GM21447 (cell line): ENCODE measurements around the gene GPR15.

Experiments
- ATAC-seq: cut with Tn5 transposase; IDR thresholded peaks from one replicate; pipeline ENCODE4 v1.9.1; 2021; ENCODE audit not compliant: unreplicated experiment

GPR15 gene

DNA sequence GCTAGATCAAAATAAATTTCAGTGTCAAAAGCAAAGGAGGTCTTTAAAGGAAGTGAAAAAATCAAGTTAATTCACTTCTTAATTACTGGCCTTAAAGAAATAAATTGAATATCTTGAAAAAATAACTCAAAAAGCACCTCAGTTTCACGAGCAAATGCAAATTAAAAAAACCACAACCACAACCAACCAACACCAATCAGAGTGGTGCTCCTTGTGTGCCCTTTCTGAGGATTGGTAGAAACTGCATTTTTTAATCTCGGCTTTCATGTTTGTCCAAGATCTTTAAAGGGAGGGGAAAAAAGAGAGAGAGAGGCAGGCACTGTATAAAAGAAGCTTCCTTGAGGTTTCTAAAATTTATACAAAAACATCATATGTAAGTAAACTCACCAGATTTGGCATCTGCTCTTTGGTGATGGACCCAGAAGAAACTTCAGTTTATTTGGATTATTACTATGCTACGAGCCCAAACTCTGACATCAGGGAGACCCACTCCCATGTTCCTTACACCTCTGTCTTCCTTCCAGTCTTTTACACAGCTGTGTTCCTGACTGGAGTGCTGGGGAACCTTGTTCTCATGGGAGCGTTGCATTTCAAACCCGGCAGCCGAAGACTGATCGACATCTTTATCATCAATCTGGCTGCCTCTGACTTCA is at the start of gene GPR15:
TSS of gene GPR15 (plus strand) at position 357 of the 653 bp plus-strand sequence. CDS start at position 413, 56 bp downstream.
- ATAC-seq, result peak; percentile 19

DNA sequence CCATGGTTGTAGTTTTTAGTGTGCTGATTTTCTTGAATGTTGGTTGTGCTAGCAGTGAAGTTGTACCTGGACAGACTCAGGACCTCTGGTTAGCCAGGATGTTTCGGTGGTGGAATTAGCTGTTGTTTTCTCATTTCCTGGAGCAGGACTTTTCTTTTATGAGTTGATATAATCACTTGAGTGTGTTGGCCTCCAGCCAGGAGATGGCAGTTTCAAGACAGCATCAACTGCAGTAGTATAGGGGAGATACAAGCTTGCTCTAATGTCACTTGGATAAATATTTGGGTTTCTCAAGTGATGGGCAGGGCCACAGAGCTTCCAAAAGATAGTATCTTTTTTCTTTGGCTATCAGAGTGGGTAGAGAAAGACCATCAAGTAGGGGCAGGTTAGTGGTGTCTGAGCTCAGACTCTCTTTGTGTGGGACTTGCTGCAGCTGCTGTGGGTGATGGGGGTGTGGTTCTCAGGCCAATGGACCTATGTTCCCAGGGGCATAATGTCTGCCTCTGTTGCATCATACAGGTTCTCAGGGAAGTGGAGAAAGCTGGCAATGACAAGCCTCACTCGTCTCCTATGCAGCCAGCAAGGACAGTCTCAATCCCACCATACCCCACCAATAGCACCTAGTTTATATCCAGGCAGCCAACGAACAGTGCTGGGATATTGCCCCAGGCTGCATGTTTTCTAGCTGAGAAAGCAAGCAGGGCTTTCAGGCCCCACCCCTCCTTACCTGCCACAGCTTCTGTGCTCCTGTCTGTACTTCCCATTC is 48.9 kb upstream of the GPR15 start:
- ATAC-seq, result no peak

DNA sequence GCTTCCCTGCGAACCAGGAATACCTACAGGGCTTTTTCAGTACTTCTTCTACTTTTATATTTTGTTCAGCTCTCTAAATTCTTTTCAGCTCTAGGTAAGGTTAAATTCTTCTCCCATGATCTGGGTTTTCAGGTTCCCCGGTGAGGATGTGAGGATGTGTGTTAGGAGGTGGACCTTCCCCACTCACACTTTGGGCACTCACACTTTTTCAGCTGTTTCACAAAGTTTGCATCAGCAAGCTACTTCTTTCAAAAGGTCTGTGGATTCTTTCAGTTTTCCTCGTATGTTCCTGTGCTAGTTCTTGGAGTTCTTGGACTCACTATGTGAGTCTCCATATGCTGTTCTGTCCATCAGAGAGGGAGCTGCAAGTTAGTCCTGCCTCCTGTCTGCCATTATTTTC is 48.2 kb upstream of the GPR15 start:
- no peak for ATAC-seq

DNA sequence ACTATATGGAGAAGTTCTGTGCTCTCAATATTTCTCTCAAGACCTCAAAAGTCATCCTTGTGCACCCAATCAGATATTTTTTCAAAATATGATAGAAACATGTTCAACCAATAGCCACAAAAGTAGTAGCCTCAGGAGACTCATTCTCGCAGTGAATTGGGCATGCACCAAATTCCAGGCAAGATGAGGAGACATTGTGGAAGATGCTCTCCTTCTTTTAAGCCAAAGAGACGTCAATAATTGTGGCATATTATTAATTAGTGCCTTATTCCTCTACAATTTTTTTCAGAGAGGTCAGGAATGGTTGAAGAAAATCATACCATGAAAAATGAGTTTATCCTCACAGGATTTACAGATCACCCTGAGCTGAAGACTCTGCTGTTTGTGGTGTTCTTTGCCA is 34.4 kb upstream of the GPR15 start, which contains the start of gene OR5K2:
TSS of gene OR5K2 (plus strand) at position 301 of the 400 bp plus-strand sequence. CDS start at position 301, 0 bp downstream.
- no peak for ATAC-seq

DNA sequence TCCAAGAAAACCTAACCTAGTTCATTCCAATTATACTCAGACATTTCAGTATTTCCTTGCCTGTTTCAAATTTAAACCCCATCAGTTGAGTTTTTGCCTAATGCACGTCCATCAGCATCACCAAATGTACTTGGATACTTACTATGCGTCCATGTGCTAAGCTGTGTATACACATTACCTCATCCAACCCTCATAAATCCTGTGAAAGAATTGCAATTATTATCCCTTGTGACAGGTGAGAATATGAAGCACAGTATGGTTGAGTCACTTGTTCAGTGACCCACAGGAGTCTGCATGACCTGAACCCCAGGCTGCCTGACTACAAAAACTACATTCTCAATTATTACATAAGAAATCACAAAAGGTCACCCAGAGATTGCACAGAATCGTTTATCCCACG is 31.8 kb upstream of the GPR15 start:
- ATAC-seq, result no peak

- ATAC-seq, result no peak
Measured at GRCh38 chr3:98501270-98501669, 30.5 kb upstream of the GPR15 start.

GRCh38 chr3:98501863-98502576 is 29.8 kb upstream of the GPR15 start:
- no peak for ATAC-seq

DNA sequence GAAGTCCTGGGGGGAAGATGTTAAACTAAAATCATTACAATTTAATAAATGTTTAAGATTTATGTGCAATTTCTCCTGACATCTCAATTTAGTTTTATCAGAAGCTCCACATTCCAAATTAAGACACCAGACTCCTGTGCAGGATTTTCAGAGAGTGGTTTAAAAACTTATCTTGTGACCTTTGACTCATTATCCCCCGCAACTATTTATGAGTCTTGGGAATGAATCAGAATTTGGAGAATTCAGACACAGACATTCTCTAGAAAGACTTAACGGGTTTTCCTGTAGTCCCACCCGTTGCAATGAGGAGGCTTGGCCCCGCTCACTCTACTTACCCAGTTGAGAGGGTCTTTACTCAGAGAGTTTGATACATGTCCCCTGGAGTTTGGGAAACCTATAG is 27.2 kb upstream of the GPR15 start:
- no peak for ATAC-seq

- no peak for ATAC-seq
Measured at GRCh38 chr3:98508582-98508981, 23.2 kb upstream of the GPR15 start.

DNA sequence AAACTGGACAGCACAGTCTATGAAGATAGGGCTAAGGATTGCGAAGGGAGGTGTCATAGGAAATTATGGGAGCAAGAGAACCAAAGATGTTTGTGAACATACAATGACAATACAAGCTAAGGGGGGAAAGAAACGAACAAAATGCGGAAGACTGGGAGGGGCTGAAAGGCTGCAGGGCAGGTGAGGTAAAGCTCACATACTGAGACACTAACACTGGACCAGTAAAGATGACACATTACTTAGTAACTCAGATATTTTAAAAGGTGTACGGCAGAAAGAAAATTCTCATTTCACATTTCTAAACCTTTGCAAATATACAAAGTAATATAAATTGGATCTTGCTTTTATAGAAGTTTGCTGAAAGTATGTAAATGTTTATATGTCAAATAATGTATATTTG is 19.2 kb upstream of the GPR15 start:
- no peak for ATAC-seq

DNA sequence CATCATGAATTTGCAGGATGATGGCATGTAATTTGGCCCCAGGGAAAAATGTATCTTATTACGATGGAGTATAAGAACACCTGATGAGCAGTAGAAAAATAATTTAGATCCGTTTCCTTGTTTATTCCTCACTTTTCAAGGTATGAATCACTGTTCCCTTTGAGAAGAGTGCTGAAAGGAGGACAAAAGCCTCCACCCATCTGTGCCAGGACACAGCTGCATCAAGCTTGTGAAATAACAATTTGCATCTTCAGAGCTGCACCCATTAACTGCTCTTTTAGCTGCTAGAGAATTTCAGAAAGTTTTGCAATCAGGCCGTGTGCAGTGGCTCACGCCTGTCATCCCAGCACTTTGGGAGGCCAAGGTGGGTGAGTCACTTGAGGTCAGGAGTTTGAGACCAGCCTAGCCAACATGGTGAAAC is 18.7 kb upstream of the GPR15 start:
- ATAC-seq, result no peak

GRCh38 chr3:98513736-98514135 is 18.0 kb upstream of the GPR15 start:
- no peak for ATAC-seq

DNA sequence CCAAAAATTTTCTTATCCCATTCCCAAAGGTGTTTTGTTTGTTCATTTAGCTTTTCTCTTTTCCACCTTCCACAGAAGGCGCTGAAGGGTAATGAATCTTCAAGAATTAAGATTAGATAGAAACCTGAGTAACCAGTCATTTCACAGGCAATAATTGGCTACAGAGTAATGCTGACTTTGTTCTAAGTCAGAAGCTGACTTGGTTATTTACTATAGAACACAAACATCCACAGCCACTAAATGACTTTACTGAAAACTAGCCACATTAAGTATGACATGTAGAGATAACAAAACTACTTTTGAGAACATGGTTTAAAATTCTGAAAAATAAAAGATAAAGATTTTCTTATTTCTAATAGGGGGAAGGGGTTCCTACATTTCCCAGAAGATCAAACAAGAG is 16.8 kb upstream of the GPR15 start:
- no peak for ATAC-seq

GRCh38 chr3:98518816-98519215 is 13.0 kb upstream of the GPR15 start:
- no peak for ATAC-seq

- no peak for ATAC-seq
Measured at GRCh38 chr3:98519351-98519750, 12.4 kb upstream of the GPR15 start.

DNA sequence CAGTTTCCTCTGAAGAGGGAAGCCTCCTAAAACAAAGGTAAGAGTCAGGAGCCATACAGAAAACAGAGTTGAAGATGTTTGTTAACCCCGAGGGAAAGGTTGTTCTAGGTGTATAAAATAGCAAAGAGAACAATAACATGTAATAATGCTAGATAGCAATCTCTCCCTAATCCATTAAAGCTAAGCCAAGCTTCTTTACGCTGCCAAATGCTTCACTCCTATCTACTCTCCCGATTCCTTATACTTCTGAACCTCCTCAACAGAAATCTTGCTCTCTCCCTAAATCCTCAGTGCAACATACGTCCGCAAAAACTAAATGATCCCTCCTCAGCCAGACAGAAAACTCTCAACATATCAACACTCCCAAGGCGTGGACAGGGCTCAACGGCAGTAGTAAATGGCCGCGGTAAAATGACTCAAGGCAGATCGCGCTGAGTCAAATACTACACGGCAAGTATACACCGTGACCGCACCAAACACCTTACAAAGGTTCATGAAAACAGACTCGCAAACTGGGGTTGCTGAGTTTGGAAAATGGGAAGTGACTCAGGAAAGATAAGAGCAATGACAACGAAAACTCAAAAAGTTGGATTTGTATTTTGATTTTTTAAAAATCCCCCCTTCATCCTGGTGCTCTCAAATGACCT is 9.8 kb upstream of the GPR15 start:
- peak; percentile 38 for ATAC-seq

DNA sequence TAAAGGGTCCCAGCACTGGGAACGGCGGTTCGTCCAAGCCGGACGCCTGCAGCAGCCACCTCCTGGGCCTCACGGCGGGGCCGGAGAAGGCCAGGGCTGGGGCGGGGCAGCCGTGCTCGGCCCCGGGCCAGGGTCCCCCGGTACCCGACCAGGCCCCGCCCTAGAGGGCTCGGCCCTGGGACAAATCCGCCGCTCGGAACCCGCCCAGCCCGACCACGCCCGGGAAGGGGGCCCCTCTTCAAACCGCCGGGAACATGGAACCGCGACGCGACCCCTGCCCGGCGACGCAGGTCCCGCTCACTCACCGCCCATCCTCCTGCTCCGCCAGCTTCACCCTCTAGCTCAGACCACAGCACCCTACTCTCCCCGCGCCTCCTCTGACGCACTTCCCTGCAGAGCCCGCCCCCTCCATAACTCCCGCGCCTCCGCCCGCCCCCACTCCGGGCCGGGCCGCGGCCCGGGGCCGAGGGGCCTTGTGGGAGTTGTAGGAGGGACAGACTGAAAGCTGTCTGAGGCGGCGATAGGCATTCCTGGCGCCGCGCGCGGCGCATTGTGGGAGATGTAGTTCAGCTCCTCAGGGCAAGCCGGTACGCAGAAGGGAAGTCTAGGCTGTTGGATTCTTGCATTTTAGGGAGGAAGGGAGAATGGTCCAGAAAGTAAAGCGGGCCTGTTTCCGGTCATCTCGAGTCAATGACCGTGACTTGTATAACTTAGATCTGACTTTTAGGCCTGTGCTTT is 9.1 kb upstream of the GPR15 start, which contains the start of gene CLDND1:
TSS of gene CLDND1 (minus strand) at position 359 of the 738 bp plus-strand sequence. CDS start 1,478 bp downstream, outside the sequence.
- peak; percentile 87 for ATAC-seq

DNA sequence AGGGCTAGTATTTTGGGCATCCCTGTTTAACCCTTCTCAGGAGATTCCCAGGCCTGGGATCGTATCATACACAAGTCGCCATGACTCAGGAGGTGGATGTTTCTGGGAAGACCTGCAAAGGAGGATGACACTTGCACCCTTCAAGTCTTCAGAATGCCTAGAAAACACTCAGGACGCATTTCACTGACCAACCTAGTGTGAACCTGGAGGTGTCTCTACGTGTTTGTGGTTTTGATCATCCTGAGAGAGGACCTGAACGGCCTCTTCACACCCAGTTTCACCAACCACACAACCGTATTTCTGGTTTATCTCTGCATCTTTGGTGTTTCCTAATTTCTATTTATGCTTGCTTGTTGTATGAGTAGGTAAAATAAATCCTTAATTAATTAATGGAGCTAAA is 6.3 kb upstream of the GPR15 start:
- no peak for ATAC-seq

DNA sequence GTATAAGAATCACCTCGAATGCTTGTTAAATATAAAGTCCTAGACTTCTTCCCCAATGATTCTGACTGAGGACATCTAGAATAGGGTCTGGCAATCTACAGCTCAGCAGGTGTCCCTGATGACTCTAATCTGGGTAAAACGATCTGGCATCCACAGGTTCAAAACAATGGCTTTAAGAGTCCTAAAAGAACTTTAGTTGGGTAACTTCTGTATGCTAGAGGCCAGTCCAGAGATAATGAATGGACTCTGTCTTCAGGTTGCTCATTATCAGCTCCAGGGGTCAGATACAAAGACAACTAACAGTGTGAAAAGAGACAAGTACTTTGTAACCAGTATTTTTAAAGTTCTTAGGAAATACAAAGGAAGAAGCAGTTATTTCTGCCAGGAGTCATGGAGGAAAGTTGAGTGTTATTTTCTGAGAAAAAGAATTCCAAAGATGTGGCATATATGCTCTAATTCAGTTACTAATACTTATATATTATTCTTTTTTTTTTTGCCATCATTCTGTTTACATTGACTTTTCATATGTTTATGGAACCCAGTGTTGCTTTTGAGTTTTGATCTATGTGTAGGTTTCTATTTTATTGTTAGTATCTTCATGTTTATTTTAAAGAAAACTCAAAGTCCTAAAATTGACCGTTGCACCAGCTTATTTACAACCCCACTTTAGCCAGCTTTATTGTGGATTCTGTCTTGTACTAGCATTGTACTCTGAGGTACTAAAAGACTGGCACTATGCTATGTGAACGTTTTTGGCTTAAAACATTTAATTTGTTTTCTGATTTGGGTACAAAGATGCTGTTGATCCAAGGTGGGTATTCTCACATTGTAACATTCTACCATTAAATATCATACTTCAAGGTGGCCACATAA is 3.1 kb upstream of the GPR15 start:
- no peak for ATAC-seq
